DOHH2 (cell line): Measurements from ENCODE around the gene KCNMA1.

Experiments used
- EZH2phosphoT487 ChIP-seq: fragments of 200-600 bp; sonication (generic); IDR thresholded peaks from 2 replicates; pipeline ENCODE4 v1.6.1; 2017; ENCODE audit warnings: borderline replicate concordance, mild to moderate bottlenecking, antibody characterized with exemption, low read length, moderate library complexity, mixed read lengths
- TF ChIP-seq, protein P1 (sequence below): fragments of 200-600 bp; sonication (generic); IDR thresholded peaks from one replicate; pipeline ENCODE4 v1.5.1; 2014; ENCODE audit warnings: antibody characterized with exemption, mild to moderate bottlenecking, low read depth, low read length; ENCODE audit not compliant: poor library complexity, severe bottlenecking

GRCh38 chr10:77226853-77227565, 410.6 kb downstream of the KCNMA1 start:
- TF ChIP-seq, protein P1, sequence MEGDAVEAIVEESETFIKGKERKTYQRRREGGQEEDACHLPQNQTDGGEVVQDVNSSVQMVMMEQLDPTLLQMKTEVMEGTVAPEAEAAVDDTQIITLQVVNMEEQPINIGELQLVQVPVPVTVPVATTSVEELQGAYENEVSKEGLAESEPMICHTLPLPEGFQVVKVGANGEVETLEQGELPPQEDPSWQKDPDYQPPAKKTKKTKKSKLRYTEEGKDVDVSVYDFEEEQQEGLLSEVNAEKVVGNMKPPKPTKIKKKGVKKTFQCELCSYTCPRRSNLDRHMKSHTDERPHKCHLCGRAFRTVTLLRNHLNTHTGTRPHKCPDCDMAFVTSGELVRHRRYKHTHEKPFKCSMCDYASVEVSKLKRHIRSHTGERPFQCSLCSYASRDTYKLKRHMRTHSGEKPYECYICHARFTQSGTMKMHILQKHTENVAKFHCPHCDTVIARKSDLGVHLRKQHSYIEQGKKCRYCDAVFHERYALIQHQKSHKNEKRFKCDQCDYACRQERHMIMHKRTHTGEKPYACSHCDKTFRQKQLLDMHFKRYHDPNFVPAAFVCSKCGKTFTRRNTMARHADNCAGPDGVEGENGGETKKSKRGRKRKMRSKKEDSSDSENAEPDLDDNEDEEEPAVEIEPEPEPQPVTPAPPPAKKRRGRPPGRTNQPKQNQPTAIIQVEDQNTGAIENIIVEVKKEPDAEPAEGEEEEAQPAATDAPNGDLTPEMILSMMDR, result no peak
- no peak for TF ChIP-seq EZH2phosphoT487
